Stromal cell of bone marrow (primary cell): ENCODE data around the gene NMNAT2.
"Not testable (repeated sequence)": the region's sequence is repeated elsewhere in the genome, so short reads cannot be mapped to it uniquely, and the experiment has no call there.

ENCODE experiments used
- DNase-seq: peaks from one replicate; pipeline ENCODE4 v3.0.0-alpha.2; 2012; ENCODE audit warnings: low read depth

NMNAT2 gene

DNA sequence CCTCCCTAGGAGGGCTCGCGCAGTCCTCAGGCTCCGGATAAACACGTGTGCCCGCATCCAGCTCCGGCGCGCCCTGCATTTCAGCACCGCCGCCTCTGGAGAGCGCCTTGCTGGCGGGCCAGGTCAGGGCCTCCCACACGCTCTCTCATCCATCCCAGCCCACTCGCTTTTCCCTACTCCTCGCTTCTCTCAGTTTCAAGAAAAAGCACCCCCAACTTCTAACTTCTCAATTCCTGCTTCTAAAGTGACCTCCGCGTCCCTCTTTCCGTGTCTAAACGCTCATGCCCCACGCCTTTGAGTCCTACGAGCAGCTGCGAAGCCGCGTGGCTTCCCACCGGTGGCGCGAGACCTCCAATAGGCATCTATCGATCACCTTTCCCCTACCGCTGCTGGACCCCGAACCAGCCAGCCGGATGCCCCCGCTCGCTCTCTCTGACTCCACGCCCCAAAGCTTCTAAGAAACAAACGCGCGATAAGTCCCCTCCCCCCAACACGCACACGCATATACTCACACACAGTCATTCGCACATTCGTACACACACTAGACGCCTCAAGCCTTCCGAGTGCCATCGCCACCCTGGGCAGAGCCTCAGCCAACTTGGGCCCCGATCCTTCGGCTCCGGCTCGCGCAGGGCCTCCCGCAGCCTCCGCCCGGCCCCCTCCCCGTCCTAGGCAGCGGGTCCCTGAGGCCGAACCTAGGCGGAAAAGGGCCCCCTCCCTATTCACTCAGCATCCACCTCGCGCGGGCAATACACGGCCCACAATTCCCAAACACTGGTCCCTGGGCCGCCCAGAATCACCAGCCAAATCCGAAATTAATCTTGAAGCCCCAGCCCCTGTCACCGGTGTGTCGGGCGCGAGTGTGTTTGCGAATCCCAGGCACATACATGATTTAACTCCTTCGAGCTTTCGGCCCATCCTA, 1.1 kb downstream of the NMNAT2 start:
- DNase-seq: peak; percentile 29

- peak; percentile 26 for DNase-seq
Measured at GRCh38 chr1:183414365-183414764, 3.8 kb downstream of the NMNAT2 start.

- no peak for DNase-seq
Measured at GRCh38 chr1:183411091-183411490, 7.1 kb downstream of the NMNAT2 start.

DNA sequence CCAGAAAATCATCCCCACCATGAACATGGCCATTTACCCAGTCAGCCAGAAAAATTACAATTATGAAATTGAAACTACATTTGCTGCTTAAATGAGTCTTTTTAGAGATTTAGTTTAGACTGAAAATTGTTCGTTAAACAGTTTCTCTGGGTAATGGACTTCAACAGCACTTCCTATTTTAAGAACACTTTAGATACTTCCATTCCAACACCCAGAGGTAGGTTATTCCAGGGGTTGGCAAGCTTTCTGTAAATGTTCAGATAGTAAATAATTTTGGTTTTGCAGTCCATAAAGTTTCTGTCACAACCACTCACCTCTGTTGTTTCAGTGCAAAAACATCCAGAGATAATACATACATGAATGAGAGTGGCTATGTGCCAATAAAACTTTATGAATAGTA, 10.2 kb downstream of the NMNAT2 start:
- DNase-seq: no peak

DNA sequence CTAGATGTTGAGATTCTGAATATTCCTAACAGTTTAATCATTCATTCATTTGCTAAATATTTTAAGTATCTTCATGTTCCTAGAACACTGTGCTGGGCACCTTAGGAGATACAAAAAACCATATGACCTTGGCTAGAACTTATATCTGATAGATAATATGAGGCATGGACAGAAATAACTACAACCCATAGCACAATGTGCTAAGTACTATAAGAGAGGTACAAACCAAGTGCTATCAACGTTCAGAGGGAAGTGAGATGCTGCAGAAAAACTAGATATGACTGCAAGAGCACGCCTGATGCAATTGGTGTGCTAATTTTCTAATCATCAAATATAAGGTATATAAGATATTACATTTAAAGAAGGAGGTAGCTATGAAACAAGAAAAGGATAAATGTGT, 10.7 kb downstream of the NMNAT2 start:
- no peak for DNase-seq

- no peak for DNase-seq
Measured at GRCh38 chr1:183404476-183404875, 13.7 kb downstream of the NMNAT2 start.

GRCh38 chr1:183403498-183403897, 14.7 kb downstream of the NMNAT2 start:
- DNase-seq: no peak

- not testable (repeated sequence) for DNase-seq
Measured at GRCh38 chr1:183401565-183401964, 16.6 kb downstream of the NMNAT2 start.

DNA sequence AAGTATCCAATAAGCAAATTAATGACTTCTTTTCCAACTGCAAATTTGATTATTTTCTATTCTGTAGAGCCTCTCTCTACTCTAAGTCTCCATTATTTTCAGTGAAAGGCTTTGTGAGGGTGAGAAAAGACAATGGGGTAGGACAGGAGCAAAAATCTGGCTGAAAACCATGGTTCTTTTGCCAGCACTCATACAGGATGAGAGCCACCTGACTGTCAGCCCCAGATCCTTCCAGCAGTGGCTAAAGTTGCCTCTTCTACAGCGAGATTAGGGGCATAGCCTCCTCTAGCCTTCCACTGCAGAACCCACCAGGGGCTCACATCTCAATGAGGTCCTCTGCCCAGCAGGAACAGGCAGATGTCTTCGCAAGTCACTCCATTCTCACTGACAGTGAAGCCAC, 23.7 kb downstream of the NMNAT2 start:
- DNase-seq: no peak

- no peak for DNase-seq
Measured at GRCh38 chr1:183391863-183392262, 26.3 kb downstream of the NMNAT2 start.

DNA sequence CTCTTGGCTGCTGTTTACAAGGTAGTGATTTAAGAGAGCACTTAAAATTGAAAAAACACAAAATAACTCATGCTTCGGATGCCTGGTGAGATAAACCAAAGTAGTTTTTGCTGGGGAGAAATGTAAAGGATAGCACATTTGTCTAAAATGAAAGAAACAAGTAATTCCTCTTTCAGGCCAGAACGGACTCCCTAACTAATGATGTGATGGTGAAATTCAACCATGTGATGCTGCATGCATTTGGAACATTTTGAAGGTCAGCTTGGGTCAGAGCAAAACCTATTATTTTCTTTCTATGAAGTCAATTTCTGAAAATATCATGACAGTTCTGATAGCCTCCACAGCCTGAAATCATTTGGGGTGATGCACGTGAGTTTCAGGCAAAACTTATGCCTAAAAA, 27.6 kb downstream of the NMNAT2 start:
- DNase-seq: no peak

DNA sequence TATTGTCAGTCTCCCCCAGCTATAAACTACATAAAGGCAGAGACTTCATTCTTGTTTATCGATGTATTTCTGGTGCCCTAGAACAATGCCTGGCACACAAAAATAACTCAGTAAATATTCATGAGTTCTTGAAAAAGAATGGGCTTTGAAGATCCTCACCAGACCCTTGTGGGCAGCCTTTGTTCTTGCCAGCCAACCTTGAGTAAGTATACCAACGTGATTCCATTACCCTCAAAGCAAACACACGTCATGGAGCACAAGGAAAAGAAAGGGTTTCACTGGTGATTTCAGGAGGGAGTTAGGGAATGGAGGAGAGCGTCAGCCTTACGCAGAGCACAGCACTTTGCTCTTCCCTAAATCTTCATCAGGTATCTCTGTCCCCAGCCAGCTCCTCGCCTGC, 29.4 kb downstream of the NMNAT2 start:
- no peak for DNase-seq

DNA sequence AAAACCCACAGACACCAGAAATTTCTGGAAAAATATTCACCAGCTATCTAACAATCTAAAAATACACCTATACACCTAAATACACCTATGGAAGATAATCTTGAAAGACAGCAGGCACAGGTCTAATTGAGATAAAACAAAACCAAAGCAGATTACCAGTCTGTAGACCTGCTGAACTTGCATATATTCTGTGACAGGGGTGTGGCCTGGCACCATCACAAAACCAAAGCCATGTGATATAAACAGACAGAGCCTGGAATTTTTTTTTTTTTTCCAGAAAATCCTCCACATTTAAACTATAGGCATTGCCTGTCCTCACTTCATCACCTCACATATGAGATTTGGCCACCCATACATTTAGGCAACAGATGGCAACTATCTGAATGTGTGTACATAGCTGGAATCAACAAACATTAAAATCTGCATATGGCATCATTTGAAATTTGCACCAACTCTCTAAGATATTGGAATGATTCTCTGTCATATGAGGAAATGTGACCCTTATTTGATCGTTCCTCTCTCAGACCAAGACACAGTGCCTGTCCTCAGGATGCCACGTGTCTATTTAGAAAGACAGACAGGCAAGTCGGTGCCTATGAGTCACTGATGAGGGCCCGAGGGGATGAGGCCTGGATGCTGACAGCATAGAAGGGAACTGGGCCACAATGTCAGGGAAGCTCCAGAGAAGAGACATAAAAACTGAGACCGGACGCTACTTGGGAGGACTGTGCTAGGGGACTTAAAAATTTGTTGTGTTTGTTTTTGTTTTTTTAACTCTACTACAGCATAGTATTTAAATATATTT, 32.6 kb downstream of the NMNAT2 start:
- no peak for DNase-seq

- DNase-seq: peak; percentile 11
Measured at GRCh38 chr1:183379951-183380350, 38.2 kb downstream of the NMNAT2 start.

DNA sequence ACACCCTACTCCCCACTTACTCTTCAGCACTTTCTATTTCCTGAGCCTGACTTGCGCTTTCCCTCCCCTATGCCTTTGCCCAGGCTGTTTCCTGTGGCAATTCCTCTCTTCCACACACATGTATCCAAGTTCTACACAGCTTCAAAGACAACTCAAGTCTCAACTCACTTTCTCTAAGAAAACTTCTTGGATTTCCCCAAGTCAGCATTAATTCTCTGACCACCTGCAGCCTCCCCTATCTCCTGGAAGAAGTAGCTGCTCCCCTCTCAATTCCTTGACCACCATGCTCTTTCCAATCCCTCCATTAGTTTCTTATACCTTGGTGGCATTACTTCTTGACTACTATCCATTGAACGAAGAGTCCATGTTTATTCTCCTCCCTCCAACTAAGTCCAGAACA, 42.8 kb downstream of the NMNAT2 start:
- DNase-seq: no peak

DNA sequence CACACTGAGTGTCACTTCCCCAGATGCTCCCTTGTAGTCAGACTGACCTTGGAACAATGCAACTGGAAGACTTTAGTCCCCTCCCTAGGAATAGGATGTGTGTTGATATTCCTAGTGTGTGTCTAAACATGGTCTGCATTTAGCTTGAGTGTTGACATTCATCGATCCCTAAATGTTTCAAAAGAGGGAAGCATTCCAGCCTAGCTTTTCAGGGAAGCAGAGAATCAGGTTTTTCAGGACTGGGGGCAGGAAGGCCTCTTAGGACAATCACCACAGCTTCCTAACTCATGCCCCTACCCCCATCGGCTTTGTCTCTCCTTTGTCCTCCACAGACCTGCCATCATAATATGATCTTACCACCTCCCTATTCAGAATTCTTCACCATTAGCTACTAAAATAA, 43.4 kb downstream of the NMNAT2 start:
- DNase-seq: no peak

- no peak for DNase-seq
Measured at GRCh38 chr1:183372586-183373230, 45.5 kb downstream of the NMNAT2 start.

GRCh38 chr1:183370399-183371058, 47.7 kb downstream of the NMNAT2 start:
- DNase-seq: no peak

- DNase-seq: no peak
Measured at GRCh38 chr1:183368213-183369108, 49.7 kb downstream of the NMNAT2 start.

DNA sequence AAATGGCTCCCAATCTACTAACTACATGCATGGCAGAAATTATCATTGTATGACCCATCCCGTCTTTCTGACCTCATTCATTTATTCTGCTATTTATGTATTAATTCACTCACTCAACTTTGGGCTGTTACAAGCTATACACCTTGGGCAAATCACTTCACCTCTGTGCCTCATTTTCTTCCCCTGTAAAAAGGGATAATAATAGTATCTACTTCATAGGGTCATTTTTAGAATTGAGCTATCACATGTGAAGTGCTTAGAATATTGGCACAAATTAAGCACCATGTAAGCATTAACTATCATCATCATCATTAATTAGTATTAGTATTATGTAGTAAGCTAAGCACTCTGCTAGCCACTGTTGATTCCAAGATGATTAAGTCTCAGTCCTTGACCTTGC, 52.1 kb downstream of the NMNAT2 start:
- DNase-seq: no peak

DNA sequence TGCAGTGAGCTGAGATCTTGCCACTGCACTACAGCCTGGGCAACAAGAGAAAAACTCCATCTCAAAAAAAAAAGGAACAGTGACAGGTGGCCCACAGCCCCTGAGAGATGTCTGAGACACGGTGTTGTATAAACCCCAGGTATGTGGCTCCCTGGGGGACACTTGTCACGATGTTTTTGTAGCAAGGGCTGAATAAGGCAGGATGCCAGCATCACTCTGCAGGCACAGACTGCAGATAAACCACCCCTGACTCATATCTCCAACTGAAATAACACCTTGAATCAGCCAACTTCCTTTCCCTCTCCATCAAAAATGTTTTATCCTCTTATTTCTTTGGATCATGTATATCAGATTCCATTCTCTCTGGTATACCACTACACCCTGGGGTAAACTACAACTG, 52.5 kb downstream of the NMNAT2 start:
- no peak for DNase-seq
